Thyroid gland (tissue), 4 donors: ENCODE measurements around the gene HHAT.

ENCODE experiments used
- CTCF ChIP-seq, 6 experiments: fragments of 200-600 bp in 3 of 6; fragments of 450-650 bp in 3 of 6; sonication (generic) in 3 of 6; IDR thresholded peaks; one replicate each; pipeline ENCODE4 v1.5.1; 2016 to 2019; ENCODE audit warnings: antibody characterized with exemption in 6 of 6, mild to moderate bottlenecking in 2 of 6, inconsistent platforms in 1 of 6, moderate library complexity in 1 of 6
- POLR2A ChIP-seq, 2 donors: fragments of 450-650 bp; IDR thresholded peaks; one replicate each; pipeline ENCODE4 v1.6.1; 2017; ENCODE audit warnings: antibody characterized with exemption in 2 of 2, mild to moderate bottlenecking in 2 of 2, moderate library complexity in 1 of 2

GRCh38 chr1:210351496-210351895 is 22.8 kb downstream of the HHAT start:
- TF ChIP-seq CTCF (IDR thresholded peaks at IDR 0.05) (no peak), POLR2A (IDR thresholded peaks at IDR 0.05) (no peak)
